ENCODE results near the gene CHST15. TPM values are rescaled to one million over a fixed set of nuclear protein-coding genes. Genes with fewer than 3 reads are reported as not detected.

The CHST15 gene
- total and polyA plus RNA-seq, 2 donors = 7.7 to 12.4 TPM

GRCh38 chr10:124125305-124126116 lies 32.1 kb upstream of the CHST15 start:
- H3K9me3 ChIP-seq (ENCODE audit: control insufficient read depth in 2 of 2, insufficient read depth in 1 of 2, low read length in 1 of 2) = no peaks in the 10 kb centered on the region
- no peaks in the 10 kb centered on the region for H3K36me3 ChIP-seq (ENCODE audit: control insufficient read depth in 2 of 2, insufficient read depth in 2 of 2, low read length in 1 of 2)
- no peak overlapping the region for H3K4me3 ChIP-seq (ENCODE audit: low read length in 2 of 2)
- peak in 4 of 9 donors; percentile 18 to 67 (median 38) for DNase-seq (ENCODE audit: low read depth in 6 of 9, low spot score in 9 of 9)
- H3K27me3 ChIP-seq (ENCODE audit: control insufficient read depth in 2 of 2, insufficient read depth in 1 of 2, low read length in 1 of 2) = peaks cover 0 to 2% of the 10 kb centered on the region in 2 donors
- H3K4me1 ChIP-seq (ENCODE audit: control insufficient read depth in 2 of 2, insufficient read depth in 2 of 2, low read length in 2 of 2) = no peaks in the 10 kb centered on the region
- H3K27ac ChIP-seq (ENCODE audit: low read depth in 1 of 2, low read length in 1 of 2) = no peak overlapping the region
- WGBS = 58% methylated on average over 10 of the region's 10 CpGs

GRCh38 chr10:124124769-124125161 lies 31.4 kb upstream of the CHST15 start:
- peaks cover 0 to 5% of the 10 kb centered on the region in 2 donors for H3K4me1 ChIP-seq (ENCODE audit: control insufficient read depth in 2 of 2, insufficient read depth in 2 of 2, low read length in 2 of 2)
- no peaks in the 10 kb centered on the region for H3K9me3 ChIP-seq (ENCODE audit: control insufficient read depth in 2 of 2, insufficient read depth in 1 of 2, low read length in 1 of 2)
- H3K36me3 ChIP-seq (ENCODE audit: control insufficient read depth in 2 of 2, insufficient read depth in 2 of 2, low read length in 1 of 2) = no peaks in the 10 kb centered on the region
- no peak overlapping the region for H3K27ac ChIP-seq (ENCODE audit: low read depth in 1 of 2, low read length in 1 of 2)
- no peak overlapping the region for H3K4me3 ChIP-seq (ENCODE audit: low read length in 2 of 2)
- 97% methylated on average over 2 of the region's 2 CpGs for WGBS
- DNase-seq (ENCODE audit: low read depth in 6 of 9, low spot score in 9 of 9) = no peak
- peaks cover 0 to 2% of the 10 kb centered on the region in 2 donors for H3K27me3 ChIP-seq (ENCODE audit: control insufficient read depth in 2 of 2, insufficient read depth in 1 of 2, low read length in 1 of 2)

GRCh38 chr10:124124123-124124768 lies 30.8 kb upstream of the CHST15 start:
- WGBS = 65% methylated on average over 10 of the region's 10 CpGs
- Histone ChIP-seq H3K27me3 (ENCODE audit: control insufficient read depth in 2 of 2, insufficient read depth in 1 of 2, low read length in 1 of 2) (peaks cover 0 to 5% of the 10 kb centered on the region in 2 donors), H3K36me3 (ENCODE audit: control insufficient read depth in 2 of 2, insufficient read depth in 2 of 2, low read length in 1 of 2) (no peaks in the 10 kb centered on the region), H3K27ac (ENCODE audit: low read depth in 1 of 2, low read length in 1 of 2) (no peak overlapping the region), H3K9me3 (ENCODE audit: control insufficient read depth in 2 of 2, insufficient read depth in 1 of 2, low read length in 1 of 2) (no peaks in the 10 kb centered on the region), H3K4me1 (ENCODE audit: control insufficient read depth in 2 of 2, insufficient read depth in 2 of 2, low read length in 2 of 2) (peaks cover 0 to 10% of the 10 kb centered on the region in 2 donors), H3K4me3 (ENCODE audit: low read length in 2 of 2) (no peak overlapping the region)
- DNase-seq (ENCODE audit: low read depth in 6 of 9, low spot score in 9 of 9) = no peak

GRCh38 chr10:124123156-124123555 lies 29.8 kb upstream of the CHST15 start:
- DNase-seq (ENCODE audit: low read depth in 6 of 9, low spot score in 9 of 9) = no peak
- H3K9me3 ChIP-seq (ENCODE audit: control insufficient read depth in 2 of 2, insufficient read depth in 1 of 2, low read length in 1 of 2) = no peaks in the 10 kb centered on the region
- no peak overlapping the region for H3K27ac ChIP-seq (ENCODE audit: low read depth in 1 of 2, low read length in 1 of 2)
- H3K27me3 ChIP-seq (ENCODE audit: control insufficient read depth in 2 of 2, insufficient read depth in 1 of 2, low read length in 1 of 2) = peaks cover 0 to 6% of the 10 kb centered on the region in 2 donors
- peaks cover 0 to 10% of the 10 kb centered on the region in 2 donors for H3K4me1 ChIP-seq (ENCODE audit: control insufficient read depth in 2 of 2, insufficient read depth in 2 of 2, low read length in 2 of 2)
- WGBS = 93% methylated on average over 8 of the region's 8 CpGs
- H3K4me3 ChIP-seq (ENCODE audit: low read length in 2 of 2) = no peak overlapping the region
- no peaks in the 10 kb centered on the region for H3K36me3 ChIP-seq (ENCODE audit: control insufficient read depth in 2 of 2, insufficient read depth in 2 of 2, low read length in 1 of 2)

- no peaks in the 10 kb centered on the region for H3K36me3 ChIP-seq (ENCODE audit: control insufficient read depth in 2 of 2, insufficient read depth in 2 of 2, low read length in 1 of 2)
- H3K27me3 ChIP-seq (ENCODE audit: control insufficient read depth in 2 of 2, insufficient read depth in 1 of 2, low read length in 1 of 2) = peaks cover 0 to 6% of the 10 kb centered on the region in 2 donors
- H3K4me3 ChIP-seq (ENCODE audit: low read length in 2 of 2) = no peak overlapping the region
- 97% methylated on average over 13 of the region's 13 CpGs for WGBS
- peaks cover 0 to 10% of the 10 kb centered on the region in 2 donors for H3K4me1 ChIP-seq (ENCODE audit: control insufficient read depth in 2 of 2, insufficient read depth in 2 of 2, low read length in 2 of 2)
- no peaks in the 10 kb centered on the region for H3K9me3 ChIP-seq (ENCODE audit: control insufficient read depth in 2 of 2, insufficient read depth in 1 of 2, low read length in 1 of 2)
- H3K27ac ChIP-seq (ENCODE audit: low read depth in 1 of 2, low read length in 1 of 2) = no peak overlapping the region
- no peak for DNase-seq (ENCODE audit: low read depth in 6 of 9, low spot score in 9 of 9)
Observed at GRCh38 chr10:124122211-124122610, 28.8 kb upstream of the CHST15 start.

GRCh38 chr10:124120410-124121061 lies 27.1 kb upstream of the CHST15 start:
- H3K36me3 ChIP-seq (ENCODE audit: control insufficient read depth in 2 of 2, insufficient read depth in 2 of 2, low read length in 1 of 2) = no peaks in the 10 kb centered on the region
- 76% methylated on average over 4 of the region's 4 CpGs for WGBS
- DNase-seq (ENCODE audit: low read depth in 6 of 9, low spot score in 9 of 9) = no peak
- H3K9me3 ChIP-seq (ENCODE audit: control insufficient read depth in 2 of 2, insufficient read depth in 1 of 2, low read length in 1 of 2) = no peaks in the 10 kb centered on the region
- H3K4me1 ChIP-seq (ENCODE audit: control insufficient read depth in 2 of 2, insufficient read depth in 2 of 2, low read length in 2 of 2) = peaks cover 0 to 10% of the 10 kb centered on the region in 2 donors
- H3K27me3 ChIP-seq (ENCODE audit: control insufficient read depth in 2 of 2, insufficient read depth in 1 of 2, low read length in 1 of 2) = peaks cover 0 to 11% of the 10 kb centered on the region in 2 donors
- no peak overlapping the region for H3K27ac ChIP-seq (ENCODE audit: low read depth in 1 of 2, low read length in 1 of 2)
- no peak overlapping the region for H3K4me3 ChIP-seq (ENCODE audit: low read length in 2 of 2)

- Histone ChIP-seq H3K4me1 (ENCODE audit: control insufficient read depth in 2 of 2, insufficient read depth in 2 of 2, low read length in 2 of 2) (peaks cover 0 to 10% of the 10 kb centered on the region in 2 donors), H3K27me3 (ENCODE audit: control insufficient read depth in 2 of 2, insufficient read depth in 1 of 2, low read length in 1 of 2) (peaks cover 0 to 11% of the 10 kb centered on the region in 2 donors), H3K4me3 (ENCODE audit: low read length in 2 of 2) (no peak overlapping the region), H3K27ac (ENCODE audit: low read depth in 1 of 2, low read length in 1 of 2) (no peak overlapping the region), H3K9me3 (ENCODE audit: control insufficient read depth in 2 of 2, insufficient read depth in 1 of 2, low read length in 1 of 2) (no peaks in the 10 kb centered on the region), H3K36me3 (ENCODE audit: control insufficient read depth in 2 of 2, insufficient read depth in 2 of 2, low read length in 1 of 2) (no peaks in the 10 kb centered on the region)
- WGBS = 31% methylated on average over 11 of the region's 11 CpGs
- DNase-seq (ENCODE audit: low read depth in 6 of 9, low spot score in 9 of 9) = peak in 3 of 9 donors; percentile 5 to 23 (median 11)
Observed at GRCh38 chr10:124119946-124120345, 26.5 kb upstream of the CHST15 start.

- no peak for DNase-seq (ENCODE audit: low read depth in 6 of 9, low spot score in 9 of 9)
- WGBS = 91% methylated on average over 4 of the region's 4 CpGs
- no peak overlapping the region for H3K27ac ChIP-seq (ENCODE audit: low read depth in 1 of 2, low read length in 1 of 2)
- H3K36me3 ChIP-seq (ENCODE audit: control insufficient read depth in 2 of 2, insufficient read depth in 2 of 2, low read length in 1 of 2) = no peaks in the 10 kb centered on the region
- peaks cover 0 to 10% of the 10 kb centered on the region in 2 donors for H3K4me1 ChIP-seq (ENCODE audit: control insufficient read depth in 2 of 2, insufficient read depth in 2 of 2, low read length in 2 of 2)
- H3K4me3 ChIP-seq (ENCODE audit: low read length in 2 of 2) = no peak overlapping the region
- H3K27me3 ChIP-seq (ENCODE audit: control insufficient read depth in 2 of 2, insufficient read depth in 1 of 2, low read length in 1 of 2) = peaks cover 0 to 11% of the 10 kb centered on the region in 2 donors
- H3K9me3 ChIP-seq (ENCODE audit: control insufficient read depth in 2 of 2, insufficient read depth in 1 of 2, low read length in 1 of 2) = no peaks in the 10 kb centered on the region
Observed at GRCh38 chr10:124119216-124119615, 25.8 kb upstream of the CHST15 start.

GRCh38 chr10:124117833-124118232 lies 24.4 kb upstream of the CHST15 start:
- Histone ChIP-seq H3K9me3 (ENCODE audit: control insufficient read depth in 2 of 2, insufficient read depth in 1 of 2, low read length in 1 of 2) (no peaks in the 10 kb centered on the region), H3K4me3 (ENCODE audit: low read length in 2 of 2) (no peak overlapping the region), H3K4me1 (ENCODE audit: control insufficient read depth in 2 of 2, insufficient read depth in 2 of 2, low read length in 2 of 2) (peaks cover 0 to 10% of the 10 kb centered on the region in 2 donors), H3K27me3 (ENCODE audit: control insufficient read depth in 2 of 2, insufficient read depth in 1 of 2, low read length in 1 of 2) (peaks cover 0 to 11% of the 10 kb centered on the region in 2 donors), H3K27ac (ENCODE audit: low read depth in 1 of 2, low read length in 1 of 2) (no peak overlapping the region), H3K36me3 (ENCODE audit: control insufficient read depth in 2 of 2, insufficient read depth in 2 of 2, low read length in 1 of 2) (no peaks in the 10 kb centered on the region)
- 98% methylated on average over 6 of the region's 6 CpGs for WGBS
- DNase-seq (ENCODE audit: low read depth in 6 of 9, low spot score in 9 of 9) = no peak

All from thymus (tissue), 11 donors.